Suprapubic skin (tissue), 4 donors: ENCODE results near the gene ENTPD5.

Experiments used
- CTCF ChIP-seq, 2 donors: fragments of 200-600 bp in 1 of 2; fragments of 450-650 bp in 1 of 2; sonication (generic) in 1 of 2; IDR thresholded peaks; one replicate each; pipeline ENCODE4 v1.5.1; 2016 to 2019; ENCODE audit warnings: antibody characterized with exemption in 2 of 2, mild to moderate bottlenecking in 1 of 2, moderate library complexity in 1 of 2
- EP300 ChIP-seq: sonication (generic); formaldehyde crosslinking; IDR thresholded peaks from one replicate; pipeline ENCODE4 v1.6.1; 2017; ENCODE audit warnings: antibody characterized with exemption
- POLR2AphosphoS5 ChIP-seq, 3 donors: sonication (generic); formaldehyde crosslinking; IDR thresholded peaks; one replicate each; pipeline ENCODE4 v1.6.1; 2017; ENCODE audit warnings: antibody characterized with exemption in 3 of 3

- TF ChIP-seq CTCF (IDR thresholded peaks at IDR 0.05): no peak
- no peak for TF ChIP-seq POLR2AphosphoS5 (IDR thresholded peaks at IDR 0.05)
- no peak for TF ChIP-seq EP300
These were observed 16.5 kb upstream of the ENTPD5 start for GRCh38 chr14:74035556-74035955.
